GM21825 (cell line): Measurements from ENCODE around the gene PLPP4.

Experiments used
- ATAC-seq: cut with Tn5 transposase; IDR thresholded peaks from one replicate; pipeline ENCODE4 v1.9.1; 2021; ENCODE audit warnings: mild to moderate bottlenecking, moderate library complexity; ENCODE audit not compliant: unreplicated experiment

PLPP4 gene

DNA sequence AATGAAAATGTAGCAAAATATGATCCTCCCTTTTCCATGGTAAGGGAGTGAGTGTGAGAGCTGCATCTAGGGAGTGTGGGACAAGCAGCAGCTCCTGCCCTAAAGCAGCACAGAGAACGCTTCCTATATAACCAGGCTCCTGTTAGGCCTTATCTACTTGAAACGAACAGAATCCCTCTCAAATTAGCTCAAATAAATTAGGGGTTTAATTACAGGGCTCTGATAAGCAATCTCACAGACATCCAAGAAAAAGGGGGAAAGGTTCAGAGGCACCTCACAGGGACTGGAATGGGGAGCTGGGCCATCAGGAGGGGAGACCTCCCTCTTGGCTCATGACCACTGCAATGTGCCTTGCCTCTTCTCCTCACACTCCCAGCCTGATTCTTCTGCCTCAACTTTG lies 57.9 kb downstream of the PLPP4 start:
- no peak for ATAC-seq

DNA sequence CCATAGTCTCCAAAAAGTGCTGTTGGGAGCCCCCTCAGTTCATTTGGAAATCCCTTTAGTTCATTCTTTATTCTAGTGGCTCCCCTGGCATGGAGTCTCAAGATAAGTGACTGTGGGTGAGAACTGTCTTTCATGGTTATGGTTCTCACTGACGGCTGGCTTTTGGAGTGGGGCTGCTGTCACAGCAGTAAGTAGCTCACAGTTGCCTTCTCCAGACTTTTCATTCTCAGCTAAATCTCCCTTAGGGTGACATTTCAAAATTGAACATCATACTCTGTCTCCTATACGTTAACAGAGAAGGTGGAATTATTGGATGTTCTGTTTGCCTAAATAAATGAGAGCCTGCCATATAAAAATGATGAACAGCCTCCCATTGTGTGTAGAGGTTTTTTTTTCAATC lies 58.7 kb downstream of the PLPP4 start:
- ATAC-seq, result no peak

- no peak for ATAC-seq
Measured at GRCh38 chr10:120516426-120516825, 59.4 kb downstream of the PLPP4 start.

DNA sequence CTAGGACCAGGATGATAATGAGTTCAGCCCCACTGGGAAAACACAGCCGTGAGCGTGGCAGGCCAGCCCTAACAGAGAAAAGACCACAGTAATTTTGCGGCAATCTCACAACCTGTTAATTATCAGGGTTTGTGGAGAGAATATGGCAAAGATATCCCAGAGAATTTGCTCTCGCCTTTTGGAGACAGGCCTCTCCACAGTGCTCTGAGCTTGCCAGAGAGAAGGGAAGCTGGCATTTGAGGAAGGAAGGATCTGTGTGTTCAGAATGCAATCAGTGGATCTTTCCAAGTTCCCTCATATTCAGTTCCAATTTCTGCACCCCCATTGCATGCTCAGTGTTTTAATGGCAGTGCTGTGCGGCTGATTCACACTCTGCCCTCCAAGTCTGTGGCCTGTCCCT lies 60.2 kb downstream of the PLPP4 start:
- no peak for ATAC-seq

- no peak for ATAC-seq
Measured at GRCh38 chr10:120517881-120518484, 61.0 kb downstream of the PLPP4 start.

DNA sequence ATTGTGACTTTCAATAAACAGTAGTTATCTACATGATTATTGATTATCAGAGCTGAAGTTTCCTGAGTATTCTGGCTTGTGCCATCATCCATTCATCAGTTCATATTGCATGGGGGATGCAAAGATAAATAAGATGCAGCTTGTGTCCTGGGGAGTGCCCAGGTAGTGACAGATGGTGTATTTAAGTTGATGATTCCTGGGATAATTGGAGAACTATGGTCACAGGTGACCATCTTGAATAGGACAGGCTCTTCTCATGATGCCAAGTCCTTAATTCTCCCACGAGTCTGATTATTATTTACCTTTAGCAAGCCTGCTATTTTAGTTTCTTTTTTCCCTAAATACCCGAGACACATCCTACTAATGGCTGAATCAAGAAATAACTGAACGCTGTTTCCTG lies 64.9 kb downstream of the PLPP4 start:
- ATAC-seq, result no peak

GRCh38 chr10:120527691-120528090 lies 70.7 kb downstream of the PLPP4 start:
- no peak for ATAC-seq

GRCh38 chr10:120530699-120531098 lies 73.7 kb downstream of the PLPP4 start:
- ATAC-seq, result no peak

- no peak for ATAC-seq
Measured at GRCh38 chr10:120538091-120538490, 81.1 kb downstream of the PLPP4 start.

DNA sequence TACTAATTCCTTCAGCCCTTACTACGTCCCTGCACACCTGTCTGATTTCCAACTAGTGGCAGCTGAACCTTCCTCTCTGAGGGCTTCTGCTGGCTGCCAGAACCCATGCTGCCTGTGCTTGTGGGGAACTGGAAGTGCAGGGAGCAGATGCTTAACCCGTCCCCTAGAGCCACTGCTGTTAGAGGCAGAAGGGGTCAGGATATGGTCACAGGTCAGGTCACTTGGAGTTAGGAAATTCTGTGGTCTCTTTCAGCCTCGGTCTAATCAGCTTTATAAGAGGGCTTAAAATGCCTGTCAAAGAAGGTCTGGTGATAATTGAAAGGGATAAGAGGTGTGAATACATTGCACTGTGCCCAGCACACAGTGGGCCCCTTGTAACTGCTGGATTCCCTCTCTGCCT lies 82.0 kb downstream of the PLPP4 start:
- no peak for ATAC-seq

GRCh38 chr10:120540486-120540885 lies 83.5 kb downstream of the PLPP4 start:
- ATAC-seq, result no peak

DNA sequence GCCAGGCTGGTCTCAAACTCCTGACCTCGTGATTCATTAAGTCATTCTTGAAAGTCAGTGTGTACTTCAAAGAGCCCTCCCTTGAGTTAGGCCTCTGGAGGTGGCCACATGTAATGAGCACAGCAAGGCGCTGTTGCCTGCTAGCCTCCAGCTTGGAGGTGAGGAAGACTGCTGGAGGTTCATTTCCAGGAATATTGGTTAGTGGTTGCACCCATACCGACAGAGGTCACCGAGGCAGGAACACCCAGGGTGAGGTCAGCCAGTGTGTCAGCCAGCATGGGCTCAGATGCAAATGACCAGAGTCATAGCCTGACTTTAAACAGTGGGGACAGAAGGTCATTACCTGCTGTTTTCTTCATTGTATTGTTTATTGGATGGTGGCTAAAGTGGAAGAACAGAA lies 85.0 kb downstream of the PLPP4 start:
- no peak for ATAC-seq

DNA sequence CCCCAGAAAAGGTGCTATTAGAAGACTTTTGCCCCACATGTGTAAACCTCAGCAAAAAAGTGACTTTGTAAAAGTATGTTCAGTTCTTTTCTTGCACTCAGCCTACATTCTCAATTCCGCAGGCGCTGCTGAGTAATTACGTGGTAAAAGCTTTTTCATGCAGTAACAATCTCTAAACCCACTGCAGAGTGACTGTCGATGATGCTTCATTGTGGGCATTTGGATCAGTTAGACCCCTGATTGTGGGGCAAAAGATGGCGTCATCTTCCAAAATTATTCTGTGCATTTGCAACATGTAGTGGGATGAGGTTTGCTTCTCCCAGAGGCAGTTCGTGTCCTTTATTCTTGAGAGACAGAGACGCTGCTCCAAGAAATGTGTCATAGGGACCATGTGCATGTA lies 85.6 kb downstream of the PLPP4 start:
- ATAC-seq, result no peak

DNA sequence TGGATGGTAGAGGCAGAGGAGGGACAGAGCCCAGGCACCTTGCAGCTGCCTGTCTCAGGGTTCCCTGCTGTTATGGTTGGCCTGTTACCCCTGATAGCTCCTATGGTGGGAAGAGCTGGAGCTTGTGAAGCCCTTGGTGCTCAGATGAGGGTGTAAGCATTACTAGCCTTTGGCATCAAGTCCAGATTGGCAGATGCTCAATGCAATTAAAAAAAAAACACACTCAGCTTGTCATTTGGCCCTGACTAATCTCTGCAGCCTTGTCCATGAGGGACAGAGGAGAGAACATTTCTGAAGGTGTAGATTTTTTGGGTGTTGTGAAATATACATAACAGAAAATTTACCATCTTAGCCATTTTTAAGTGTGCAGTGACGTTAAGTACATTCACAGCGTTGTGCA lies 86.3 kb downstream of the PLPP4 start:
- no peak for ATAC-seq

DNA sequence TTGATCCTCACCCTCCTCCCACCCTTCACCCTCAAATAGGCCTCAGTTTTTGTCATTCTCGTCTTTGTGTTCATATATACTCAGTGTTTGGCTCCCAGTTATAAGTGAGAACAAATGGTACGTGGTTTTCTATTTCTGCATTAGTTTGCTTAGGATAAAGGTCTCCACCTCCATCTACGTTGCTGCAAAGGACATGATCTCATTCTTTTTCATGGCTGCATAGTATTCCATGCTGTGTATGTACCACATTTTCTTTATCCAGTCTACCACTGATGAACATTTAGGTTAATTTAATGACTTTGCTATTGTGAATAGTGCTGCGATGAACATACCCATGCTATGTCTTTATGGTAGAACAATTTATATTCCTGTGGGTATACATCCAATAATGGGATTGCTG lies 91.2 kb downstream of the PLPP4 start:
- no peak for ATAC-seq

- no peak for ATAC-seq
Measured at GRCh38 chr10:120552262-120552661, 95.2 kb downstream of the PLPP4 start.

GRCh38 chr10:120553911-120554310 lies 96.9 kb downstream of the PLPP4 start:
- no peak for ATAC-seq

DNA sequence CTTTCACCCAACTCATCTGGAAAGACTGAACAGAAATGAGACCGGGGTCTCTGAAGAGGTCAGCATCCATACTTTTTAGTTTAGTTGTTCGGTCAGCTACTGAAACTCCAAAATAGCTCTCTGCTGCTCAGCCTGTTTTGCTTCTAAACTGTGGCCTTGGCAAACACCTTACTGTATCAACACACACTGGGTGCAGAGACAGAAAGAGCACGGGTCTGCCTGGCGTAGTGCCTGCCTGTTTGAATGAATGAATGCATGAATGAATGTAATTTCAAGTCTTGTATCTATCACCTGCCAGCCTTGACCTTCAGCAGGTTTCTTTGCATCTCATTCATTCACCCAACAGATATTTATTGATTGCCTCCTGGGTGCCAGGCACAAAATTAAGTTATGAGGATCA lies 98.4 kb downstream of the PLPP4 start:
- ATAC-seq, result no peak

GRCh38 chr10:120555842-120556532 lies 99.0 kb downstream of the PLPP4 start:
- no peak for ATAC-seq

DNA sequence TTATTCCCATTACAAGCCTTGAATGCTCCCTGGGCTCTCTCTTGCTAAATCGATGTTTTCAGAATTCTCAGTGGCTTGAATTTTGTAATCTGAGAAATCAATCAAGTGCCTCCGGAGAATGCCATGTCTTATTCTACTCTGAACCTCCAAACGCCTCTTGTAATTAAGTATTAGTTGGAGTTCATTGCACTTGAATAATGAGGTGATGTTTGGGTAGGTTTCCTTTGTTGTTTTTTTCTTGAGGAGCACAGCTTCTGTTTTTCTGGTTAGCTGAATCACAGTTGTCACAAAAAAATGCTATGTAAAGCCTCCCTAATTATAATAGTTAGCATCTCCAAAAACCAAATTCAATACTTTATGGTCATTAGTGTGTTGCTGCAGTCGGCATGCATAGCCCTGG lies 100.3 kb downstream of the PLPP4 start:
- ATAC-seq, result no peak

DNA sequence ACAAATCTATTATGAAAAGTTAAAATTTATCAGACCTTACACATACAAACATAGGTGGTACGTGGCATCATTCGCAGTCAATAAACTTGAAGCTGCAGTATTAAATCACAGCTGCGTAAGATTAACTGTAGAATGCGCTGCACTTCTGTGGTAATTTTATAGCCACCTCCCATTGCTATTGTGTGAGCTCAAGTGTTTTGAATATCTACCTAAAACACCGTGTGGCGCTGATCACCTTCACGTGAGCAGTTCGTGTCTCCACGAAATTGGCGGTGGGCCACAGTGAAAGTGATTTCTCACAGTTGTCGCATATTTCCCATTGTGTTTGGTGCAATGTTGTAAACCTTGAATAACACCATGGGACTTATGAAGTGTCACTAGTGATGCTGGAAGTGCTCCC lies 102.8 kb downstream of the PLPP4 start:
- ATAC-seq, result no peak

GRCh38 chr10:120562956-120563355 lies 105.9 kb downstream of the PLPP4 start:
- ATAC-seq, result no peak

- no peak for ATAC-seq
Measured at GRCh38 chr10:120570418-120570817, 113.4 kb downstream of the PLPP4 start.
